VCaP (cell line): Measurements from ENCODE around the gene DIPK1A.

Source experiments
- H3K27ac ChIP-seq: fragments of 450-650 bp; 2 replicates; pipeline ENCODE4 v1.5.1; 2017
- CTCF ChIP-seq: fragments of 450-650 bp; conservative IDR thresholded peaks from 2 replicates; pipeline ENCODE4 v1.5.1; 2017; ENCODE audit warnings: mild to moderate bottlenecking, moderate library complexity

DIPK1A gene

DNA sequence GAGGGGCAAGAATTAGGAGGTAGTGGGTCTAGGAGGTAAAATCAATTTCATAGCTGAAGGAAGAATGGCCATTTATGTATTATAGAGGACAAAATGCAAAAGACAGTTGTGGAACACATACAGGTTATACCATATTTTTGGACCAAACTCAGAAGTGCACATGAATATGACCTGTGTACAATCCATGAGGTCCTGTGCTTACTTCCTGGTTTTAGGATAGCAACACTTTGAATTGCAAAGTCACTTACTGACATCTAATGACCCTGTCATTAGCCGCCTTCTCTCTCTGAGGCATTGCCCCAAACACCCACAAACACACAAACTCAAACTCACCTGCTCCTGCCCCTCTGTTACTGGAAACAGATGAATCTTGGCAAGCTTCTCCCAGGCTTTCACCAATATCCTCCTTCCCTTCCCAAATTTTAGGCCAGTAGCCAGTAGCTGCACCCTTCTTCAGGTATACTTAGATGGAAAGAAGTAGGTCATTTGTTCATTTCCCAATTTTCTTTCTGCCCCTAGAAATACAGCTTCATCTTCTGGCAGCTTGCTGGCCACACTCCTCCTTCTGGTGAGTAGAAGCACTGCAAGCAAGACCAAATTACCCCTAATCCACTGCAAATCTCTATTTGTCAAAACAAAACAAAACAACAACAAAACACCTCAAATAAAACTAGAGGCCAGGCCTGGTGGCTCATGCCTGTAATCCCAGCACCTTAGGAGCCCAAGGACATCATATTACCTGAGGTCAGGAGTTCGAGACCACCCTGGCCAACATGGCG lies 143.1 kb downstream of the DIPK1A start:
- H3K27ac ChIP-seq = peak overlapping the region; percentile 87

DNA sequence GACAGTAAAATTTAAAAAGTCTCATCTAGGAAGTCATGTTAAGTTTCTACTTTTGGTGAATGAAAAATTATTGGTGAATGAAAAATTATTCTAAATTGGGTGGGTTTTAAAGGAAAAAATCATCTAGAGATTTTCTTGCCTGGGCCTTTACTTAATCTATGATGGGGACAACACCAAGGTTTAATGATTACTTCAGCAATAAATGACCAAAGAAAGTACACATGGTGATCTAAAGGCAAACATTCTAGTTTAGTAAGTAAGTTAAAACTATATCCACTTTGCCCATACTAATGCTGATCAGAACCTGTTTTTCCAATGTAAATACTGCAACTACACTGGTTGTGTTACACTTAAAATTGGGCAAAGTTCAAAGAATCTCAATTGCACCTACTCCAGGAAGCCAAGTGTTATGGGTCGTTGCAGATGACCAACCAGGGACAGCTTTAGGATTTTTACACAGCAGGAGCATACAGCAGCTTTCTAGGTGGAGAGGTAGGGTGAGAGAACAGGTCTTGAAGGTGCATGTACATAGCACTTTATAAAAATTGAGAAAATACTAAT lies 144.0 kb downstream of the DIPK1A start:
- no peak for TF ChIP-seq CTCF
- H3K27ac ChIP-seq = peak overlapping the region; percentile 87

More for the DNA sequence above, 143.1 kb downstream of the DIPK1A start:
- TF ChIP-seq CTCF = peak; percentile 57

- no peak for TF ChIP-seq CTCF
- peak overlapping the region; percentile 87 for H3K27ac ChIP-seq
Observed at GRCh38 chr1:92816732-92817131, 144.5 kb downstream of the DIPK1A start.

DNA sequence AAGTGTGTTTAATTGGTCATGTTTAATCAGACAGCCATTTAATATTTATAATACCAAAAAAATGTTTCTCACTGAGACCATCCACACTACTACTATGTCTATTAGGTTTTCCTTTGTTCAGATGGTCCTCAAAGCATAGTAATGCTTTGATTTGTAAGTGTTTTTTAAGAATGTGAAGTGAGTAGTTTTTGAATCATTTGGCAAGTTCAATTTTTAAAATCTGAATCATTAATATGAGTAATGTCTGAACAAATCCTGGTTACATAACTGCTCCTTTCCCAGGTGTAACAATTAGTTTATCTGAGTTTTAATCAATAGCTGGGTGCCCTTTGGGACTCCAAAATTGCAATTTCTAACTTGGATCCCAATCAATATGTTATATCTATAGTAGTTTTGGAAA lies 152.9 kb downstream of the DIPK1A start:
- no peak overlapping the region for H3K27ac ChIP-seq
- no peak for TF ChIP-seq CTCF

GRCh38 chr1:92805216-92805615 lies 156.0 kb downstream of the DIPK1A start:
- TF ChIP-seq CTCF = no peak
- no peak overlapping the region for H3K27ac ChIP-seq

DNA sequence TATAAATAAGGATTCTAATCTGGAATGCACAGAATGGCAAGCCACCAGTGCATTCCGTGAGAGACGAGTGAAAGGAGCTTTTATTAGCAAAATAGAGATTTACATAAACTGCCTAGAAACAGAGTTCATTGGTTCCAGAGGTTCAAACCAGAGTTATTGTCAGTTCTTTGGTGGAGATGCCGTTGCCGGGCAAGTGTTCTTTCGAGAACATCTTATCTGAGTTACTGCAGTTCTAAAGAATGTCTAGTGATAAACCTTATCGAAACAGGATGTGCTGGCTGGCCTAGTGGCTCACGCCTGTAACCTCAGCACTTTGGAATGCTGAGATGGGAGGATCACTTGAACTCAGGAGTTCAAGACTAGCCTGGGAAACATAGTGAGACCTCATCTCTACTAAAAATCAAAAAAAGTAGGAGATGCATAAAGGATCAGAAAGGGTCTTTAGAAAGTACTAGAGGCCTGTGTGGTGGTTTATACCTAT lies 156.5 kb downstream of the DIPK1A start:
- TF ChIP-seq CTCF = no peak
- H3K27ac ChIP-seq = no peak overlapping the region

GRCh38 chr1:92803140-92803887 lies 157.9 kb downstream of the DIPK1A start:
- H3K27ac ChIP-seq = no peak overlapping the region
- no peak for TF ChIP-seq CTCF
